ENCODE results near the gene STXBP5.

DNA sequence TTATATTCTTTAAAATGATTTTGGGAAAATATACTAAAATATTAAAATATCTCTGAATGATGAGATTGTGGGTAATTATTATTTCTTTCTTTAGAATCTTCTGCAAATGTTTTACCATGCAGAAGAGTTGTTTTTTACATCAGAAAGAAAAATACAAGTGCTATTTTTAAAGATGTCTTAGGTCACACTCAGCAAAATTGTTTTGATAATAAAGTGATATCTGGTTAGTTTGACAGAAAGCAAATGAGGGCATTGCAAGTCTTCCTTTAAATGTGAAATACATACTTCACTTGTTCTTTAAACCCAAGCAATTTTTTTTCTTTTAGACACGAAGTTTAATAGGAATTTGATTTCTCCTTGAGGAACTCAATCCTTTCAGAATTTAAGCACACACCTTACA, 43.6 kb upstream of the STXBP5 start:
- TF ChIP-seq, protein P1, sequence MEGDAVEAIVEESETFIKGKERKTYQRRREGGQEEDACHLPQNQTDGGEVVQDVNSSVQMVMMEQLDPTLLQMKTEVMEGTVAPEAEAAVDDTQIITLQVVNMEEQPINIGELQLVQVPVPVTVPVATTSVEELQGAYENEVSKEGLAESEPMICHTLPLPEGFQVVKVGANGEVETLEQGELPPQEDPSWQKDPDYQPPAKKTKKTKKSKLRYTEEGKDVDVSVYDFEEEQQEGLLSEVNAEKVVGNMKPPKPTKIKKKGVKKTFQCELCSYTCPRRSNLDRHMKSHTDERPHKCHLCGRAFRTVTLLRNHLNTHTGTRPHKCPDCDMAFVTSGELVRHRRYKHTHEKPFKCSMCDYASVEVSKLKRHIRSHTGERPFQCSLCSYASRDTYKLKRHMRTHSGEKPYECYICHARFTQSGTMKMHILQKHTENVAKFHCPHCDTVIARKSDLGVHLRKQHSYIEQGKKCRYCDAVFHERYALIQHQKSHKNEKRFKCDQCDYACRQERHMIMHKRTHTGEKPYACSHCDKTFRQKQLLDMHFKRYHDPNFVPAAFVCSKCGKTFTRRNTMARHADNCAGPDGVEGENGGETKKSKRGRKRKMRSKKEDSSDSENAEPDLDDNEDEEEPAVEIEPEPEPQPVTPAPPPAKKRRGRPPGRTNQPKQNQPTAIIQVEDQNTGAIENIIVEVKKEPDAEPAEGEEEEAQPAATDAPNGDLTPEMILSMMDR (conservative IDR thresholded peaks at IDR 0.05; ENCODE audit: low read depth, low read length), result no peak
- TF ChIP-seq RFX5 (IDR thresholded peaks at IDR 0.05; ENCODE audit: low read depth, low read length), result no peak

All from IMR-90 (cell line).